Measurements from ENCODE around the gene YIPF2.
"Not testable (repeated sequence)": the region's sequence is repeated elsewhere in the genome, so short reads cannot be mapped to it uniquely, and the experiment has no call there.

Gene YIPF2

GRCh38 chr19:10941649-10942048 is 13.2 kb upstream of the YIPF2 start:
- DNase-seq (ENCODE audit: low read depth in 2 of 2) = not testable (repeated sequence)

DNA sequence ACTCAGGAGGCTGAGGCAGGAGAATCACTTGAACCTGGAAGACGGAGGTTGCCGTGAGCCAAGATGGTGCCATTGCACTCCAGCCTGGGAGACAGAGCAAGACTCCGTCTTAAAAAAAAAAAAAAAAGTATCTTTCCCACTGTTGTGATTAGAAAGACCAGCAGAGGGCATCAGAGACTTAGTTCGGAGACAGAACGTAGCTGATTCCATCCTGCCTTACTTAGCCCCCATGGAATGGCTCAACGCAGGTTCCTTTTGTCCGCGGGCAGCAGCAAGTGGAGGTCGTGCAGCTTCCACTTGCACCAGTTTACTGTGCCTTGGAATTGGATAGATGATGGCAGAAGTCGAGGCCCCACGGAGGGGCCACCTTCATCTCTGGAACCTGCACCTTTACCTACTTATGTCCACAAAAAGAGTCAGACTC is 8.2 kb upstream of the YIPF2 start:
- DNase-seq (ENCODE audit: low read depth in 2 of 2) = no peak

DNA sequence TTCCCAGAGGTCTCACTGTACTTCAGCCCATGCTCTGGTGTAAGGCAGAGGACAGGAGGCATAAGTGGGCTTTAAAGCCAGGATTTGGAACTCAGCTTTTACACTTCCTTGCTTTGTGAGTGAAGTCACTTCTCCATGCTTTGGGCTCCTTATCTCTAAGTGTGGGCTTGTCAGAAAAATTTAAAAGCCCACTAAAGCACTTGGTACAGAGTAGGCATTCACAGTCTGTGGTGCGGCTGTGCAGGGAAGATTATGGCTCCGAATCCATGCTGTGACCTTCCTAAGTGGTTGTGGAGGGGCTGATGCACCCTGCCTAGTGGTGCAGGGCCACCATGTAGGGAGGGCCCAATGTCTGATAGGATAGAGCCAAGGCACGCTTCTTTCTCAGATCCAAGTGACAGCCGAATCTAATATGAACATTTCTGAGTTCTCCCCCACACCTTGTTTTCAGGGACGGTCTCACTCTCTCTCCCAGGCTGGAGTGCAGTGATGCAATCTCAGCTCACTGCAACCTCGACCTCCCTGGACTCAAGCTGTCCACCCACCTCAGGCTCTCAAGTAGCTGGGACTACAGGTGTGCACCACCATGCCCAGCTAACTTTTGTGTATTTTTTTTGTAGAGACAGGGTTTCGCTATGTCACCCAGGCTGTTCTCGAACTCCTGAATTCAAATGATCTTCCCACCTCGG is 7.1 kb upstream of the YIPF2 start:
- no peak for DNase-seq (ENCODE audit: low read depth in 2 of 2)

GRCh38 chr19:10929402-10929794 is 959 bp upstream of the YIPF2 start:
- DNase-seq (ENCODE audit: low read depth in 2 of 2) = no peak

DNA sequence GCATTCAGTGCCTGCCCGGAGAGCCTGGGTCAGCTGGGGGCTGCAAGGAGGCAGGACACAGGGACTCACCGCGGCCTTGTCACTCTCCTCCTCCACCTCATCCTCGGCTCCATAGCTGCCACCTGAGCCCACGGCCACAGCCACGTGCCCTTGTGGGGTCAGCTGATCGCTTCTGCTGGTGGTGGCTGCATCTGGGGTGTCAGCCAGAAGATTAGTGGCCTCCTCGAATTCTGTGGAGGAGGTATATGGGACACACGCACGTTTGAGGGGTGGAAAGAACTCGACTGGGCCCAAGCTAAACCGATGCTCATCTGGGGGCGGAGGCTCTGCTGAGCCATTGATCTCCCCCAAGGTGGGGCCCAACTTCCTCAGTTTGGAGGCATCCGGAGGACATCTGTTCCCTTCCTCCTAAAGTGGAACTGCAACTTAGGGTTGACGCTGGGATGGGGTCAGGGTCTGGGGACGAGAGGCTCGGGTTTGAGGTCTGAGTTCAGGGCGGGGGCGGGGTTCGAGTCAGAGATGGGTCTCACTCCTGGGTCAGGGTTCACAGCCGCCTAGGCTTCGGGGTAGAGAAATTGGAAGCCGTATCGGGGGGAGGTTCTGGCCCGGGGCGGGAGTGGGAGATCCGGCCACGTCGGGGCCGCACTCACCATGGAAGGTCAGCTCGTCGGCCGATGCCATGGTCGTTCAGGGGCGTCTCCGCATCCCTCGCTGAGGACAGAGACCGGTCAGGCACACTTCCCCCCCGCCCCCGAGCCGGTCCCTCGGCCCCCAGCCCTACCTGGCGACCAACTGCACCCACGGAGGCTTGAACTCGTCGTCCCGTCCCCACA is 493 bp downstream of the YIPF2 start:
- no peak for DNase-seq (ENCODE audit: low read depth in 2 of 2)

GRCh38 chr19:10924597-10924996 is 3.8 kb downstream of the YIPF2 start:
- DNase-seq (ENCODE audit: low read depth in 2 of 2) = no peak

GRCh38 chr19:10923260-10924112 is 5.0 kb downstream of the YIPF2 start:
- no peak for DNase-seq (ENCODE audit: low read depth in 2 of 2)

DNA sequence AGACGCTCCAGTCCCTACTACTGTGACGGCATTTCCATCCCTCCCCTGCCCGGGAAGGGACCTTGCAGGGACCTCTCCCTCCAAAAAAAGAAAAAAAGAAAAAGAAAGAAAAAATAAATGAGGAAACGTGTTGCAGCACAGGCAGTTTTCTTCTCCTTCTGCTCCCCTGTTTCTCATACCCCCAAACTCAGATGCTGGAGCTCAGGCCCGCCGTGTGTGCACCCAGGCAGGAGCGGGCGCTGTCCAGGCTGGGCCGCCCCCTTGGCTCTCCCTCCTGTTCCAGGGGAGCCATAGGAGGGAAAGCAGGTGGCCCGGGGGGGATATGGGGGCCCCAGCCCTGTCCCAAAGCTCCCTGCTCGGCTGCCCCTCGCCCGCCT is 5.8 kb downstream of the YIPF2 start:
- no peak for DNase-seq (ENCODE audit: low read depth in 2 of 2)

DNA sequence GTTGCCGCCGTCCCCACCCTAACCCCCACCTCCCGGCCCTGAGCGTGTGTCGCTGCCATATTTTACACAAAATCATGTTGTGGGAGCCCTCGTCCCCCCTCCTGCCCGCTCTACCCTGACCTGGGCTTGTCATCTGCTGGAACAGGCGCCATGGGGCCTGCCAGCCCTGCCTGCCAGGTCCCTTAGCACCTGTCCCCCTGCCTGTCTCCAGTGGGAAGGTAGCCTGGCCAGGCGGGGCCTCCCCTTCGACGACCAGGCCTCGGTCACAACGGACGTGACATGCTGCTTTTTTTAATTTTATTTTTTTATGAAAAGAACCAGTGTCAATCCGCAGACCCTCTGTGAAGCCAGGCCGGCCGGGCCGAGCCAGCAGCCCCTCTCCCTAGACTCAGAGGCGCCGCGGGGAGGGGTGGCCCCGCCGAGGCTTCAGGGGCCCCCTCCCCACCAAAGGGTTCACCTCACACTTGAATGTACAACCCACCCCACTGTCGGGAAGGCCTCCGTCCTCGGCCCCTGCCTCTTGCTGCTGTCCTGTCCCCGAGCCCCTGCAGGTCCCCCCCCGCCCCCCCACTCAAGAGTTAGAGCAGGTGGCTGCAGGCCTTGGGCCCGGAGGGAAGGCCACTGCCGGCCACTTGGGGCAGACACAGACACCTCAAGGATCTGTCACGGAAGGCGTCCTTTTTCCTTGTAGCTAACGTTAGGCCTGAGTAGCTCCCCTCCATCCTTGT is 6.4 kb downstream of the YIPF2 start:
- DNase-seq (ENCODE audit: low read depth in 2 of 2) = no peak

DNA sequence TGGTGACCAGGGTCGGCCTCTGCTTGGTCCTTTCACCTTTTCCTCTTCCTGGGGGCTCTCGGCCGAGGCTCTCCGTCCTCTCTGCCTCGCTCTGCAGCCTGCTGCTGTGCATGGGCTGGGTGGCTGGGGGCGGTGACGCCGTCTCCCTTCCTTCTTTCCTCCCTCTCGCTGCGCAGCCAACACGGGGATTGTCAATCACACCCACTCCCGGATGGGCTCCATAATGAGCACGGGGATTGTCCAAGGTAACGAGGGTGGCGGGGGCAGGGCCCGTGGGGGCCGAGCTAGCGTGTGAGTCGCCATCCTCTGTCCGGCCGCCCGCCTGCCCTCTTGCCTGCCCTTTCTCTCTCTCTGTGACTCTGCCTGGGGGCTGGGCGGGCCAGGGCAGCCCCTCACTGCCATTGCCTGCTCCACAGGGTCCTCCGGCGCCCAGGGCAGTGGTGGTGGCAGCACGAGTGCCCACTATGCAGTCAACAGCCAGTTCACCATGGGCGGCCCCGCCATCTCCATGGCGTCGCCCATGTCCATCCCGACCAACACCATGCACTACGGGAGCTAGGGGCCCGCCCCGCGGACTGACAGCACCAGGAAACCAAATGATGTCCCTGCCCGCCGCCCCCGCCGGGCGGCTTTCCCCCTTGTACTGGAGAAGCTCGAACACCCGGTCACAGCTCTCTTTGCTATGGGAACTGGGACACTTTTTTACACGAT is 7.1 kb downstream of the YIPF2 start:
- DNase-seq (ENCODE audit: low read depth in 2 of 2) = no peak

DNA sequence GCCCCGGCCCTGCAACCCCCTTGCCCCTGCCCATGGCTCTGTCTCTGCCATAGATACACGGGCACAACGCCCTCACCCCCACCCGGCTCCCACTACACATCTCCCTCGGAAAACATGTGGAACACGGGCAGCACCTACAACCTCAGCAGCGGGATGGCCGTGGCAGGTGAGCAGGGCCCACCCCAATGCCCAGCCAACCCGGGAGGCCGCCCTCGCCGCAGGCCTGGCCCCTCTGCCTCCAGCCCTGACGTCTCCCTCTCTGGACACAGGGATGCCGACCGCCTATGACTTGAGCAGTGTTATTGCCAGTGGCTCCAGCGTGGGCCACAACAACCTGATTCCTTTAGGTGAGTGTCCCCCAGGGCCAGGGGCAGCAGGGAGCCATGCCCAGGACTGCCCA is 7.7 kb downstream of the YIPF2 start:
- DNase-seq (ENCODE audit: low read depth in 2 of 2) = no peak

DNA sequence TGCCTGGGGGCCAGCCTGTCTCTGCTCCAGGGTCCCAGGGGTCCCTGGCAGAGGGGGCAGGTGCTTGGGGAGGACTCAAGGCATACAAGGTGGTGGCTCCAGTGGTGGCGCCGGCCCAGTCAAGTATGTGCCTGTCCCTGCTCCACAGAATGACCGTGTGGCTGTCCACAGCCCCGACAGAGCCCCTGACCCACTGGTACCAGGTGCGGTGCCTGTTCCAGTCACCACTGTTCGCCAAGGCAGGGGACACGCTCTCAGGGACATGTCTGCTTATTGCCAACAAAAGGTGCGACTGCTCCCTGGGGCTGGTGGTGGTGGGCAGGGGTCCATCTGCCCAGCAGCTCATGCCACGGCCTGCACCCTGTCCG is 8.2 kb downstream of the YIPF2 start:
- no peak for DNase-seq (ENCODE audit: low read depth in 2 of 2)

DNA sequence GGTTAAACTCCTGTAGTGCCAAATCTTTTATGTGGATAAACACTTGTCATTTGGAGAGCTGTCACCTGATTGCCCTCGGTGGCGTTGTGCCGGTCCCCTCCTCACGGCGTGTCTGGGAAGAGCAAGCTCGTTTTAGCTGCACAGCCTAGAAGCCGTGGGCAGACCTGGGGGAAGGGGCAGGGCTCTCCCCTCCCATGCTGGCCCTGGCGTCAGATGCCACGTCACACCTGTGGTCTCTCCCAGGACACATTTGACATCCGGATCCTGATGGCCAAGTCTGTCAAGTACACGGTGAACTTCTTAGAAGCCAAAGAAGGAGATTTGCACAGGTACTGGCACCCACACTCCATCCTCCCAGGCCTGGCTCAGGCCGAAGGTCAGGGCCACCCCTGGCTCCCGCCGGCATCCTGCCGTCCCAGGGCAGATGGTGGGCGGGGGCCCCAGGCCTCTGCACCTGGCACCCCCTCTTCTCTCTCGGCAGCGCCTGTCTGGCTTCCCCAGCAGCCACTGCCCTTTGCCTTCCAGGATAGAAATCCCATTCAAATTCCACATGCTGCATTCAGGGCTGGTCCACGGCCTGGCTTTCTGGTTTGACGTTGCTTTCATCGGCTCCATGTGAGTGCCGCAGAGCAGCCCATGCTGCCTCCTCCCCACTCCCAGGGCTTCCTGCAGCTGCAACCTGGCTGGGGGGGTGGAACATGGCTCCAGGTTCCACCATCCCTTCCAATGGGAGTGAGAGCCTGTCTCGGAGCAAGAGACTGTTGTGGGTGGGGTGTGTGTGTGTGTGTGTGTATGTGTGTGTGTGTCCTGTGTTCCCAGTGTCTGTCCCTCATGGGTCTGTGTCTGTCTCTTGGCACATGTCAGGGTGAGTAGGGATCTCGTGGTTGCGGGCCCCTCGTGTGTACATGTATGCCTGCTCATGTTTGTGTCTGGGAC is 8.8 kb downstream of the YIPF2 start:
- DNase-seq (ENCODE audit: low read depth in 2 of 2) = no peak

- DNase-seq (ENCODE audit: low read depth in 2 of 2) = no peak
Observed at GRCh38 chr19:10918359-10918758, 10.1 kb downstream of the YIPF2 start.

DNA sequence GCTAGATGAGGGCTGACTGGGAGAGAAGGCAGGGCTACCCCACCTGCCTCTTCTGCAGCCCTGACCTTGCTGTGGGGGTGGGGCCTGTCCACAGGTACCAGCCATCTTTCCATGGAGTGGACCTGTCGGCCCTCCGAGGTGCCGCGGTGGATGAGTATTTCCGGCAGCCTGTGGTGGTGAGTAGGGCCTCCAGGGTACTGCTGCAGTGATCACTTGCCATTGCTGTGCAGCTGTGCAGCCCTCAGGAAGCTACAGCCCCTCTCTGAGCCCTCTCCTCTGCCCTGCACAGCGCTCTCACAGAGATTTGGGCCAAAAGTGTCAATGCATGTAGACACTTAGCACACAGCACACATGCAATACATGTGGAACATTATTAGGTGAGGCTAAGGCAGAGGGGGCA is 11.8 kb downstream of the YIPF2 start:
- DNase-seq (ENCODE audit: low read depth in 2 of 2) = no peak

- no peak for DNase-seq (ENCODE audit: low read depth in 2 of 2)
Observed at GRCh38 chr19:10915130-10916091, 13.0 kb downstream of the YIPF2 start.

- DNase-seq (ENCODE audit: low read depth in 2 of 2) = no peak
Observed at GRCh38 chr19:10913716-10914340, 14.6 kb downstream of the YIPF2 start.

GRCh38 chr19:10912619-10913018 is 15.8 kb downstream of the YIPF2 start:
- no peak for DNase-seq (ENCODE audit: low read depth in 2 of 2)

Data from stimulated activated CD8-positive, alpha-beta memory T cell treated with anti-CD3 and anti-CD28 coated beads, Interleukin-7, amount 100 ng/mL, for 4 hours (primary cell).